ENCODE results near the gene TMEM120B. TPM values are rescaled to one million over a fixed set of nuclear protein-coding genes. Genes with fewer than 3 reads are reported as not detected.
"Not testable (repeated sequence)": the region's sequence is repeated elsewhere in the genome, so short reads cannot be mapped to it uniquely, and the experiment has no call there.

The TMEM120B gene
- polyA plus RNA-seq, 4 donors = 8.0 to 10.3 (median 8.8) TPM

DNA sequence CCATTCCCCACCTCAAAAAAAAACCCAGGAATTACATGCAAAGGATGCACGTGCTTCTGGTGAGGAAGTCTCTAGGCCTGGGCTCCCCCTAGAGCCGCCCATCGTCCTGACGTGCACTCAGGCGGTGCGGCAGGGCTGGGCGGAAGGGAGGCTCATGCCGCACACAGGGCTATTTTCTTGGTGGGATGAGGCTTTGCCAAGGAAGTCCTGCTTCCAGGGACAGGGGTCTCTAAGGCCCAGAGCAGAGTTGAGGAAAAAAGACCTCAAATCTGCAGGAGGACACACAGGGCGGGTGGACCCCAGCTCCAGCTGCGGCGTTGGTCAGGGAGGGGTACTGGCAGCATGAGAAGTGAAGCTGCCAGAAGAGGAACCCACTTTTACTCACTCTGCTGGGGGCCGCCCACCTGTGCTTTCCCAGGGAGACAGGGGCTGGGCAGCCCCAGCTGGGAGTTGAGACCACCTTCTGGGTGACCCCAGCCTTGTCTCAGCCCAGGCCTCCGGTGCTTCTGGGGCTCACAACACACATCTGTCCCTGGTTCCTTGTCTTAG lies 76.8 kb downstream of the TMEM120B start:
- no peak for DNase-seq (ENCODE audit: low read depth in 4 of 4, low spot score in 3 of 4)

DNA sequence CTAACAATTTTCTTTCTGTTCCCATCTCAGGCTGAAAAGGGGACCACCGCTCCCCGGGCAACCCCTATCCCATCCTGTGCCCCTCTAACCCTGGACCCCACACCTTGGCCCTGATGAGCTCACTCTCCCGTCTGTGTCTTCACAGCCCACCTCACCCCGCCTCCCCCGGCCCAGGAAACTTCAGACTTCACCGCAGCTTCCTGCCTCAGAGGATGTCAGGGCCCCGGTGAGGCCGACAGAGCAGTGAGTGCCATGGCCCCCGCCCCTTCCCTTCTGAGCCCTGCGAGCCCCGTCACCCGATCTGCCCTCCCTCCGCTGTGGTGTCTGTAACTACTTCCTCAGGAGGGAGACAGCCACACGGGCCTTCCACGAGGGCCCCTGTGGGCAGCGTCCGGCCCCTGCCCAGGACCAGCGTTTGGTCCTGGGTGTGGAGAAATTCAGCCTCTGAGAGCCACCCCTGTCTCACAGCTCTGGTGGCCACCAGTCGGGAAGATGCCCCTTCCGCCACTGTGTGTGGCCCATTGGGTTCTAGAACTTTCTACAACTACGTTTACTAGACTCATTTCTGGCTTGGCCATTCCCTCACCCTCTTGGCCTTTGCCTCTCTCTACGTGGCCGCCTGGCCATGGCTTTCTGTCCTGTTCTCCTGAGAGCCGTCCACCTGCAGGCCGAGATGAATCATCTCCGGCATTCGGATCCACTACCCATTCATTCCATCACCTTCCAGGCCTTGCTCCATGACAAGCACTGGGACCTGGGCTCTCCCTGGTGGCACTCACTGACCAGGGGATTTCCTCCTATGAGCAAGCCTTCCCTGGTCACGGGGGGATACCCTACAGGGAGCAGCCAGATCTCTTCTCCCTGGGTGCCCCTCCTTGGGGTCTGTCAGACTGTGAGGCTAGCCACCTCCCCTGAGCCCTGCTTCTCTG lies 77.5 kb downstream of the TMEM120B start:
- no peak for DNase-seq (ENCODE audit: low read depth in 4 of 4, low spot score in 3 of 4)

DNA sequence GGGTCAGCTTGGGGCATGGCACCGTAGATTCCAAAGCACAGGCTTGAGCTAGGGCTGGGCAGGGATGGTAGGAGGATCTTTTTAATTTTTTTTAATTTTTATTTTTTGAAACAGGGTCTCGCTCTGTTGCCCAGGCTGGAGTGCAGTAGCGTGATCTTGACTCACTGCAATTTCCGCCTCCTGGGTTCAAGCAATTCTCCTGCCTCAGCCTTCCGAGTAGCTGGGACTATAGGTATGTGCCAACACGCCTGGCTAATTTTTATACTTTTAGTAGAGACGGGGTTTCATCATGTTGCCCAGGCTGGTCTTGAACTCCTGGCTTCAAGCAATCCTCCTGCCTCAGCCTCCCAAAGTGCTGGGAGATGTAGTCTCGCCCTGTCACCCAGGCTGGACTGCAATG lies 78.2 kb downstream of the TMEM120B start:
- not testable (repeated sequence) for DNase-seq (ENCODE audit: low read depth in 4 of 4, low spot score in 3 of 4)

DNA sequence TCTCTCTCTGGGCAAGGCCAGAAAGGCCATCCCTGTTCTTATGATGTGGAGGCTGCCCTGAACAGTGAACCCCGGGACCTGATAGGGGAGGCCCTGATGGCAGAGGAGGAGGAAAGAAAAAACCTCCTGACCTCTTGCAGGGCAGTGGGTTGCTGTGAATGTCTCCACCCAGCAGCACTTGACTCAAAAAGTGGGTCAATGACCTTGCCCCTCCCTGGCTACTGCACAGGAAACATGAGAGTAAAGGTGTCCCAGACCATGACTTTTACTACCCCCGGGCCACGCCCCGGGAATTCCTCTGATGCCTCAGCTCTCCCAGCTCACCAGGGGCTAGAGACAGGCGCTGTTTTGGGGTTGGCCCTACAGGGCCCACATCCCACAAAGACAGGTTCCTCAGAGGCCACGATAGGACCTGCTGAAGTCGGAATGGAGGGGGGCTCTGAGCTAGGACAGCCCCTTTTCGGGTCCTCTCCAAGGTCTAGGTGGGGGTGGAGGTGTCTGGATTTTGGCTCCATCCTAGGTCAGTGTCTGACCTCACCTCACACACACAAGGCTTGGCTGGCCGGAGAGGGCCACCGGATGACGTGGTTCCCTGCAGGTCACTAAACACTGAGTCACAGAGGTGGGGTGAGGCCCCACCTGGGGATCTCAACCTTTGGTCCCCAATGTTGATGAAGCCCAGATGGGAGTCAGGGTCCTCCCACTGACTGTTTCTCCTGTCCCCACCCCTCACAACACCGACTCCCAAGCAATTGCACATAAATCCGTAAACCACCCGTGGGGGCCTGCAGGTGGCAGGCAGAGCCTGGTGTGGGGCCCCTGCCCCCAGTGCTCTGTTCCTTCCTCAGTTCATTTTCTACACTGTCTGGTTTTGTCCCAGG lies 79.4 kb downstream of the TMEM120B start:
- no peak for DNase-seq (ENCODE audit: low read depth in 4 of 4, low spot score in 3 of 4)

DNA sequence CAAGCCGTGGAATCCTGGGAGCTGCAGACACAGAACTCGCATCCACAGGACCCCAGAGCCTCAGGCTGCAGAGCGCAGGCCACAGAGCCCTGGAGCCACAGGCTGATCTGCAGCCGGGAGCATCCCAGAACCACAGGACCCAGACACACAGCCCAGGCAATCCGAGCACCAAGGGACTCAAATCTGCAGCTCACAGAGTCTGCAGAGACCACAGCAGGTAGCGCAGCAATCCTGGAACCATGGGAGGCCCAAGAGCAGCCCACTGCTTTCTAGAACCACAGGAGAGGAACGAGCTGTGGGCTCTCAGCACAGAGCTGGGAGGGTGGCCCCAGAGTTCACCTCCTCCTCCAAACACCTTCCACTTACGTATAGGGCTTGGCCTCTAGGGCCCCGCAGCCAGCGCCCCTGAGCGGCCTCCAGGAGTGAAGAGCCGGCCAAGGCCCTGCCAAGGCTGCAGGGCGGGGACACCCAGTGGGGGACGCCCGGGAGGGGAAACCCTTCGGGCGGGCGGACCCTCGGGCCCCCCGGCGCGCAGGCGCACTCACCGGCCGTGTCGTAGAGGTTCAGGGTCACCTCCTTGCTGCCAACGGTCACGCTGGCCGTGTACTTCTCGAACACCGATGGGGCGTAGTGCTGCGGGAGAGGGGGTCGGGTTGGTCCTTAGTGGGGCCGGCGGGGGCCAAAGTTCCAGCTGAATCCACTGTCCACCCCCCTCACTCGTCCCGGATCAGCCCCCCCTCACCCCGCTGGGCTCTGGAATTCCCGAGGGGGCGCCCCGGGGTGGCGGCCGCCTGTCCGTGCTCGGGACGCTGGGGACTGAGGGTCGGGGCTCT lies 80.3 kb downstream of the TMEM120B start:
- DNase-seq (ENCODE audit: low read depth in 4 of 4, low spot score in 3 of 4) = no peak

DNA sequence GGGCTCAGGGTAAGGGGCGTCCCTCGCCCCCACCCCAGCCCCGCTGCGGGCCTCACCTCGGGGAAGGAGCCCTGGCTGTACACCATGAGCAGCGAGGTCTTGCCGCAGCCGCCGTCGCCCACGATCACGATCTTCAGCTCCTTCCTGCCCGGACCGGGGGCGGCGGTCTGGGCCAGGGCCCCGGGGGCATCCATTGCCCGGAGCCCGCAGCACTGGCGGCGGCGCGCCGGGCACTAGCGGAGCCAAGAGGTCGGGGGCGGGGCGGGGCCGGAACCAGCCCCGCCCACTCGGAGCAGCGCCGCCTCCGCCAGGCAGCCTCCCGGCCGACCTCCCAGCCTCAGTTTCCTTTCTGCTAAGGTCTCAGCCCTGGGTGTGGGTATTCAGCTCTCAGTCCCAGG lies 80.9 kb downstream of the TMEM120B start, which contains the start of gene RHOF:
TSS of gene RHOF (minus strand) at position 249 of the 398 bp plus-strand sequence. CDS start at position 194, 55 bp downstream.
- DNase-seq (ENCODE audit: low read depth in 4 of 4, low spot score in 3 of 4) = no peak

DNA sequence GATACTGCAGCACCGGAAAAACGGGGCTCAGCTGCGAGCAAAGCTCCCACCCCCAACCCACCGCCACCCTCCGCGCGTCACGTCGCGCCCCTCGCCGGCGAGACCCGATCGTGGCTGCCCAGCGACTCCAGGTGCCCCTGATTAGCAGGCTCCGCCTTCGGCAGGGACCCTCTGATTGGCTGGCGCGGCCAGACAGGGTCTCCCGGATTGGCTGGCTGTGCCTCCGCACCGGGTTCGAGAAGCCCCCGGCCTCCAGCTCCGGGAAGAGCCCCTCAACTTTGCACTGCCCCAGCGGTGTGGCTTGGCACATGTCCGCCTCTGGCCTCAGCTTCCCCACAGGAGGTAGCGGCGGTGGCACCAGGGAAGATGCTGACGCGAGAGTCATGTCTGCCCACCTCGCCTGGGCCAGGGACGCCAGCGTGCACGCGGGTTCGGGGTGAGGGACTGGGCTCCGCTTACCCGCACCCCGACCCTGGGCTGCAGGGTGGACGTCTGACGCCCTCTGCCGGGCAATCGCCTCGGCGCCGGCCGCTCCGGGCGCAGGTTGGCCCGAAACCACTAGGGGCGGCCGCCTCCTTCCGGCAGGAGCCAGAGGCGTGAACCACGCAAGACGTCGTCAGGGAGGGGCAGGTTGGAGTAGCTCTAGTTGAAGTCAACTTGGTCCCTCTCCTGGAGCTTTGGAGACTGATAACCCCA lies 81.4 kb downstream of the TMEM120B start:
- DNase-seq (ENCODE audit: low read depth in 4 of 4, low spot score in 3 of 4) = peak in 2 of 4 donors; percentile 83 to 88

DNA sequence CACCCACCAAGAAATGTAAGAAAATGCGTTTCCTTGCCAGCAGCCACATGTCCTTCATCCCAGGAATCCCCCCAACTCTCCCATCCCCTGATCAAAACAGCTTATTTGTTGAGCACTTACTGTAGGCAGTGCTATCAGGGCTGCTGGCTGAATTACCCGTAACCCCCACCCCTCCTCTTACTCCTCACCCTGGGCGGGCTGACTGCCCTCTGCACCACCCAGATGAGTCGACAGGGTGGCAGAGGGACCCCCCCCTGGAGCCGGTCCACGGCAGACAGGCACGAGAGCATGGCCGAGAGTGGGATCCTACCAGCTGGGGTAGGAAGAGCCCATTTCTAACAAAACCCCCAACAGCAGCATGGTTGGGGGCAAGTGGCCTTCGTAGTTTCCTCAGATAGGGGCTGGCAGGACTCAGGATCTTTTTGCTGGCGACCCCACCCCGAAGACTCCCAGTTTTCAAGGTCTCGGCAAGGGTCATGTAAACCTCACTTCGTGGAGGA lies 82.0 kb downstream of the TMEM120B start:
- no peak for DNase-seq (ENCODE audit: low read depth in 4 of 4, low spot score in 3 of 4)

DNA sequence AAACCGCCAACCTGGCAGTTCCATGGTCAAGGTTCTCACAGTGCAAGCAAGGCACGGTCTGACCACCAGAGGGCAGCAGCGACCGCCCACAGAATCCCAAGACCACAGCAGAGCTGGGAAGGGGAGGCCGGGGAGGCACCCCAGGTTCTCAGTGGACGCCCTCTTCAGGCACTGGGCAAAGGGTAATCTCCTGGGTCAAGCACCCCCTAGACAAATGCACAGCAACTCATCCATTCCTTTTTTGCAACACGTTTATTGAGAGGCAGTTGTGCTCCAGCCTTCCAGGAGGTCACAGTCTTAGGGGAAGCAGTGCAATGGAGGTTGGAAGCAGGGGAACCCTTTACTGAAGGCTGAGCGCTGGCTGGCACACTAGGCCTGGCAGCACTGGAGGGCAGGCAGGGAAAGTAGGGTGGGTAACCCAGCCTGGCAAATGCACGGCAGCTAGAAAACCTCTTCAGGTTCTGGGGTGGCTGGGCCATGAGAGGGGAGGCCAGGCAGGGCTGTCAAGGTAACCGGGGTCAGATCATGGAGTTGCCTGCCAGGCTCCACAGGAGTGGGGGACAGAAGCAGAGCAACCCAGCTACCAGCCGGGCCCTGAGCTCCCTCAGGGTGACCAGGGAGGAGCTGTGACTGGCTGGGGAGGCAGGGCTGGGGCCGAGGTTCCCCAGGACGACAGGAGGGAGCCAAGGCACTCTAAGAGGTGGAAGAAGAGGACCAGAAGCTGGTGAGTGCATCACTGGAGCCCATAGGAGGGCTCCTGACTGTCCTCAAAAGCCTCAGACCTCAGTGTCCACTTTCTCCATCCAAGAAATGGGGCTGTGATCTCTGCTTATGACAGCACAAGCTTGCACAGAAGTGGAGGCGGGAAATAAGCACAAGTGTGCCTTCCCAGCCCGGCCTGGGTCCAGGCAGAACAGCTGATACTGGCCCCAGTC lies 82.7 kb downstream of the TMEM120B start:
- peak in 1 of 4 donors; percentile 76 for DNase-seq (ENCODE audit: low read depth in 4 of 4, low spot score in 3 of 4)

DNA sequence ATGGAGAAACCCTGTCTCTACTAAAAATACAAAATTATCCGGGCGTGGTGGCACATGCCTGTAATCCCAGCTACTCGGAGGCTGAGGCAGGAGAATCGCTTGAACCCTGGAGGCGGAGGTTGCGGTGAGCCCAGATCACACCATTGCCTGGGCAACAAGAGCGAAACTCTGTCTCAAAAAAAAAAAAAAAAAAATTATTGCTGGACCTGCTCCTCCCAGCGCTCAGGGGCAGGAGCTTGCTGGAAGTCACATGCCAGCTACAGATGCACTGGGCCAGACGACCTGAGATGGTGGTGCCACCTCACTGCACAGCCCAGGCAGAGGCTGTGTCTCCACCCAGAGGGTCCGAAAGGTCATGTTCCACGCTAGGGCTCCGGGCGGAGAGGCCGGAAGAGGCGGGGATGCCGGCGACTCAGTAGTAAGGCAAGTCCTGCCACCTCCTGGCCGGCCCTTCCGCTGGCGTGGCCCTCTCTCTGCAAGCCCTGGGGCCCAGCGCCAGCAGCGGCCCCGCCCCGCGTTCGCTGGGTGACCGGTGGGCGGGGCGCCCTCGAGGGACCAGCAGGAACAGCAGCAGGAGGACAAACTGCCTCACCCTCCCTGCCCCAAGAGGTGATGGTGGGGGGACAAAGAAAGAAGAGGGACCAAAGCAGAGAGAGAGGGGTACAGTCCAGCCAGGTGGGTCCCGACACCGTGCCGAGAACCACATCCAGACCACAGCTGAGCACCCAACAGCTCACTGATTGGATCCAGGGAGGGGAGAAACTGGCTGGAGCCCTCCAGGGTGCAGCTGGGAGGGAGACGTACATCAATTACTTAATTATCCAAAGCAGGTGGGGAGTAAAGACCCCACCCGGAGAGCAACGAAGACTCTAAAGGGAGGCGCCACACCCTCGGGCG lies 84.6 kb downstream of the TMEM120B start:
- peak in 1 of 4 donors; percentile 71 for DNase-seq (ENCODE audit: low read depth in 4 of 4, low spot score in 3 of 4)

DNA sequence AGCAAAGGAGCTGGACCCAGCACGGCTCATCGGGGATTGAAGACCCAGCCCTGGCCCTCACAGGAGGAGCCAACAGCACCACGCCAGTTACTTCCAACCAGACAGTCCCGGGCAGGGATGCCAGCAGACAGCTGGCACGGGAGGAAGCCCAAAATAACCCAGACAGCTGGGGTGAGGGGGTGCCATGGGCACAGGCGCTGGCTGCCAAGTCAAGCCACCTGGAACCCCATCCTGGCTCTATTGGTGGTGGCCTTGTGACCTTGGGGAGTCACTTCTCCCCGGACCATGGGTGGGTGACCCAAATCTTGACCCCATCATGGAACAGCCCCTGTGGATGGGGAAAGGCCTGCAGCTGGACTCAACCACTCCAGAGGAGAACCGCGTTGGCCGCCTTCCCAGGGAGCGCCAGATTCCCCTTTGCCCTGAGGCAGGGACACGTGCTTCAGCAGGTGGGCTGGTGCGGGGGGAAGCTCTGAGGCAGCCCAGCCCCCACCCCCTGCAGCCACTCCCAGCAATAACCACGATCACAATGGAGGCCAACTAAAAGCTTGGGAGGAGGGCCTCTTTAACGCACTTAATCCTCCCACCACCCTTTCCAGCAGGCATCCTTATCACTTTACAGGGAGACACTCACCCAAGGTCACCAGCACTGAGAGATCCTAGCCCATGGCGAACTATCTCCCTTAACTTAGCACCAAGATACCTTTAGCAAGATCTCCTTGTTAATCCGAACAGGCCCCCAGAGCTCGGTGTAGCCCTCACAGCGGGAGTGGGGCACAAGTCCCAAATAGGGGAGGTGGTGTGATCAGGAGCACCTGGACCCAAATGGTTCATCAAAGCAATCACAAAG lies 85.6 kb downstream of the TMEM120B start:
- DNase-seq (ENCODE audit: low read depth in 4 of 4, low spot score in 3 of 4) = no peak

DNA sequence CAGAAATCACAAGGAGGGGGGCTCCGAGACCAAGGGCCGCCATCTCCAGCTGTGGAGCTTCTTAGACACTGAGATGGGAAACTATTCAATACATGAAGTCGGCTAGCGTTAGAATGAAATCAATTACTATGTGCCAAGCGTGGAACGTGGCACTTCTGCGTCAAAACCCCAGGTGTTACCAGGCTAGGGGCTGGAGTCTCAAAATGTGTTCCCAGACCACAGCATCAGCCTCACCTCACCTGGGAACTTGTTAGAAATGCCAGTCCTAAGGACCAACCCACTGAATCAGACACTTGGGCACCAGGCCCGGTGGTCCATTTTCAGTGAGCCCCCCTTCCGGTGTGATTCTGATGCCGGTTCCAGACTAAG lies 86.2 kb downstream of the TMEM120B start:
- no peak for DNase-seq (ENCODE audit: low read depth in 4 of 4, low spot score in 3 of 4)

DNA sequence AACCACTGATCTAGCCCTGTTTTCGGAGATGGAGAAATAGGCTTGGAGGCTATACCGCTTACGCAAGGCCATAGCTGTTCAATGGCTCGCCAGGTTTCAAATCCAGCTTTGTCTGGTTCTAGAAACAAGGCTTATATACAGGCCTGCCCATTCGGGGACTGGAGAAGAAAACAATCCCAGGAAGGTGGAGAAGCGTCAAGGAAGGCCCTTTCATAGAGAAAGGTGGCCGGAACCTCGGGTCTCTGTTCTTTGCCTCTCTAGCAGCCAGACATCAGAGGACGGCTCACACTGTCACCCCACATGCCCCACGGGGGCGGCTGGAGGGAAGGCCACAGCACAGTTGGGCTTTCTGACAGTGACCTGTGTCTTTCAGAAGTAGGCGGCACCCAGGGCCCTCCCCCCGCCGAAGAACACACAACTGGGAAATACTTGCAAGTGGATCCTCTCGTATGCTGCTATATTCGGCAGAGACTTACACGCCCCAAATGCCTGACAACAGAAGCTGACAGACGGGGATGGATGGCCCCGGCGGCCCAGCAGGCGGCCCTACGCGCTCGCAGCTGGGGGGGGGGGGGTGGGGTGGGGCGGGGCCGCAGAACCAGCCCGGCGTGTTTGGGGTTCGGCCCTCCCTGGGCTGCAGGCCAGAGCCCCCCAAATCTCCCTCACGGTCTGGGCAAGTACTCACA lies 86.7 kb downstream of the TMEM120B start:
- DNase-seq (ENCODE audit: low read depth in 4 of 4, low spot score in 3 of 4) = no peak

DNA sequence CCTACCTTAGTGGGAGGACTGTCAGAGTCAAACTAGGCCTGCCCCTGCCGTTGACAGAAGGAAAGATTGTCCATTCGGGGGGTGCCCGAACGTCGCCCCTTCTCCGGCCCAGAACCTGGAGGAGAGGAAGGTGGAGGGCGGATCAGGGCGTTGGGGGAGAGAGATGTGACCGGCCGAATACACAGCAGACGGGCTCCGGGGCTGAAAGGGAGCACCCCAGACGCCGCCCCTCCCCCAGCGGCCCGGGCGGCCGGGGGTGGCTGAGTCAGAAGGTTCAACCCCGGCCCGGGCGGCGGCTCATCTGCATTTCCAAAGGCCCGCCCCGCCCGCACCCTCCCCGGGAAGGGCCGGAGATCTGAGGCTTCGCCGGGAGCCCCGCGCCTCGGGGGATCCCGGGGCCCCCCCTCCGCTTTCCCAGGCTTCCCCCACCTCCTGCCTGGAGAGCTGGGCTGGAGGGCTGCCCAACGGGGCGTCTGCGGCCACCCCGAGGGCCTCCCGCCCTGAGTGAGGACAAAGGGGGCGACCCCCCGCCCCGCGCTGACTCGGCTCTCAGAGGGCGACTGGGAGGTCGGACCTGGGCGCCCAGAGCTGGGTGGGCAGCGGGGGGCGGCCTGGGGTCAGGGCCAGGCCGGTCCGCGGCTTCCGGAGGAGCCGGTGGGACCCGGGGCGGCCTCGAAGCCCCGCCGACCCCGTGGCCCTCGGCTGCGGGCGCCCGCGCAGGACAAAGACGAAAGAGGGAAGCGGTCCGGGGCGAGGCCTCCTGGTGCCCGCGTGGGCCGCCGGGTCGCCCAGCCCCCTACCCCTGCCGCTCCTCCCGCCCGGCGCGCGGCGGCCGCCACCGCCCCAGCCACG lies 87.5 kb downstream of the TMEM120B start:
- DNase-seq (ENCODE audit: low read depth in 4 of 4, low spot score in 3 of 4) = no peak

Data from right renal pelvis (tissue), 4 donors.